NCI-H1694 (cell line): Measurements from ENCODE around the gene ITGA2.

ENCODE experiments used
- DNase-seq: peaks from one replicate; lab custom pipeline; 2025; lab: John Stamatoyannopoulos, UW

Gene ITGA2

GRCh38 chr5:52988335-52989024, 672 bp upstream of the ITGA2 start:
- no peak for DNase-seq

- DNase-seq = peak; percentile 3
These were observed 802 bp downstream of the ITGA2 start for GRCh38 chr5:52989781-52990527.

DNA sequence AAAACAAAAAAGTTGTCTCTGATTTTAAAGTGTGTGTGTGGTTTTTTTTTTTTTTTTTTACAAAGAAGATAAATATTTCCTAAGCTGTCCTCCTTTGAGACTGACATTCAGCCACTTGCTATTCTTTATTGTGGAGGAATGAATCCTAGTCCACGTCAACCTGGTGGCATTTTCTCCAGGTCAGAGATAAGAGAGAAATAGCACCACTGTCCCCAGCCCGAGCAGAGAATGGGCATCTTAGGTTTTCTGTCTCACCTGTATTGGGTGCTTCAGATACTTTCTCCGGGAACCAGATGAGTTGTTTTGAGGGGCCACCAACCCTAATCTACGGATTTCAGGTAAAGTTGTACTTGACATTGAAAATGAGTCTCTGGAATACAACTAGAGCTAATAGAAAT, 1.4 kb downstream of the ITGA2 start:
- no peak for DNase-seq

- no peak for DNase-seq
These were observed 4.2 kb downstream of the ITGA2 start for GRCh38 chr5:52993367-52993766.

DNA sequence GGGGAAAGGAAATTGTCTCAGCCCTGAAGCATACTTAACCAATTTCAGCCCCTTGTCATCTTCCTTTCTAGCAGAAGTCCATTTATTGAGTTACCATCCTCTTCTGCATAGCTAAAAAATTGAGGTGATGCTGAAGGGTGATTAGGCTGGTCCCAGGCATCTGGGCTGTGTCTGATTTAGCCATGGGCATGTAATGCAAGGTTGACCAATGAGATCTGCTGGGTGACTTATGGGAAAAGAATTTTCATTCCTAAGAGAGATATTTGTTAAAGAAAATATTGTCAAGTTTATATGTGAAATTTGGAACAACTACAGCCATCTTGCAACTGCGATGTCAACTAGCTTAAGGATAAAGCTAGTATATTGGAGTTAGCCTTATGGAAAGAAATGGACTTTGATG, 5.1 kb downstream of the ITGA2 start:
- DNase-seq = no peak

GRCh38 chr5:52995095-52995494, 5.9 kb downstream of the ITGA2 start:
- DNase-seq = no peak

- no peak for DNase-seq
These were observed 6.8 kb downstream of the ITGA2 start for GRCh38 chr5:52995914-52996313.

DNA sequence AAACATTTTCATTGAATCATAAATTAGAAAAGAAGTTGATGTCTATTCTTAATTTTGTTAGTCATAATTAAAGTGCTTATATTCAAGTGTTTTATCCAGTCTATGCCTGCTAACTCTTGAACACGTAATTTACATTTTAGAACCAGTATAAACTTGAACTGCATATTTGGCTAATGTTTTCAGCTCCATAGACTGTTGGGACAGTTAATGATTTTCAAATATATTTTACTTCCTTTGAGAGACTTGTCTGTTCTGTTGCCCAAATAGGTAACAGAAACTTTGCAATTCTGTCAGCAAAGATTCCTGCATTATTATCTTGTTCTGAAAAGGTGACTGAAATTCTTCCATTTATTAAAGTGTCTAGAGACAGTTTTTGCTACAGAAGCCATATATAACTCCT, 7.8 kb downstream of the ITGA2 start:
- no peak for DNase-seq

DNA sequence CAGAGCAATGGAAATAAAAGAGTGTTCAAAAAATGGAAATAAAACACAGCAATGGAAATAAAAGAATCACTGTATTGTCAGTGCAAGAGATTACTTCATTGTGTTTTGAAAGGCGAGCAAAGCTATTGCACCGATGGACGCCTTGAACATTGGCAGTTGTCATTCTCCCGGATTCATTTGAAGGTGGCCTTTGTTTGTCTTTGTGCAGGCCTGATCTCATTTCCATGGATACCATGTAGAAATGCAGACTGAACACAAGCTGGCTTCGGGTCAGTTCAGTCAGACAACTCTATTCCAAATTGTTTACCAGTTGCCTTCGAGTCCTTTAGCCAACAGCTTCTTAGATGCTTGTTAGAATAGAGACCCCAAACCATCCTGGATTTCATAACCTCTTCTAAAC, 8.3 kb downstream of the ITGA2 start:
- DNase-seq = no peak

DNA sequence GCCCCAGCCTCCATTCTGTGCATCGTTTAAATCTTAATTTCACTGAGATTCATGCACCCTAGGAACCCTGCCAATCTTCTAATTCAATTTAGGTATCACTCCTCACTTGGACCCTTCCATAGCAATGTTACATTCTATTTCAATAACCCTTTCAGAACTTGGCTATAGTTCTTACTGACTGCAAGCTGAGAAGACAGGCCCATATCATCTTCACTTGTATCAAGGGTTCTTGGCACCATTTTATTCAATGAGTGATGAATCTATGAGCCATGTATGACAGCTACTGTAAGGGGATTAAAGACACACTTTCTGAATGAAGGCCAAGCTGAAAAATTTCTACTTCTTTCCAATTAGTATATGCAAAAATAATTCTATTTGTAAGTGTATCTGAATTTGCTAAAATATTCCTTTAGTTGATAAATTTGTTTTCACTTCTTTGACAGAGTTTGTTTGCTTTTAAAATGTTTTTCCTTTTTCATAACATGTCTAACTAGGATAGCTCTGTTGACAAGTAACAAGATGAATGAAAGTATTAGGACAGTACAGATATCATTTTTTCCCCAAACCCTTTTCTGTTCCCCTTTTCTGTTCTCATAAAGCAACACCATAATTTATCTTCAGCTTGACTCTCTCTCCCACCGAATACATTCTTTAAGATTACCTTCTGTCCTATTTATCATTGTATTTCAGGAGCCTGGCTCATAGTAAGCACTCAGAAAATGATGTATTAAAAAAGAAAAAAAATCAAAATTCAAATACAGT, 9.6 kb downstream of the ITGA2 start:
- no peak for DNase-seq

GRCh38 chr5:52999344-52999949, 10.3 kb downstream of the ITGA2 start:
- DNase-seq = no peak

GRCh38 chr5:53001541-53001940, 12.4 kb downstream of the ITGA2 start:
- DNase-seq = no peak

DNA sequence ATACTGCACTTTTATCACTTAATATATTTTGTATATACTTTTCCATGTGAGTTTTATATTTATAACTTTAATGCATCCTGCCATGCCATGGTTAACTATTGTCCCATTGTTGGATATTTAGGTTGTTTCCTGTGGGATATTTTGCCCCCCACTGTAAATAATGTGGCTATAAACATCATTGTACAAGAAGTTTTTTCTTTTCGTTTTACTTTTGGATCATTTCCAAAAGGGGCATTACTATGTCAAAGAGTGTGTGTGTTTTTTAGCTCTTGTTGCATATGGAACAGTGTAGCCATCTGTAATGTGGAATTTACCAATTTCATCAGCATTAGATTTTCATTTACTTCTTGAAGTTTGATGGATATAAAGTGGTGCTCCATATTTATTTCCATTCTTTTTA, 13.3 kb downstream of the ITGA2 start:
- no peak for DNase-seq

DNA sequence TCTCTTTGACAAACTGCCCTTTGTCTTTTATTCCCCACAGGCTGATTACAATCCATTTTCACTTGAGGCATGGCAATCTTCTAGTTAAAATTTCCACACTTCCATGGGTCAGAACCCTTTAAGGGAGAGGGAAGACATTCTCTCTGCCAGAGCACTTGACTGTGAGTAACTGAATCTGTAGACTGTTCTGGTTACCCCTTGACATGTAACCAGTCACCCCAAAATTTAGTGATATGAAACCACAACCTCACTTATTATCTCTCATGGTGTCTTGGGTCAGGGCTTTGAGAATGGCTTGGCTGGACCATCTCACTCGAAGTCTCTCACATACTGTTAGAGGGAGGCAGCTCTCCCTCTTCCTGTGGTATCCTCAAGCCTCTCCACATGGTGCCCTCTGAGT, 14.0 kb downstream of the ITGA2 start:
- no peak for DNase-seq

GRCh38 chr5:53006911-53007890, 18.0 kb downstream of the ITGA2 start:
- DNase-seq = no peak

DNA sequence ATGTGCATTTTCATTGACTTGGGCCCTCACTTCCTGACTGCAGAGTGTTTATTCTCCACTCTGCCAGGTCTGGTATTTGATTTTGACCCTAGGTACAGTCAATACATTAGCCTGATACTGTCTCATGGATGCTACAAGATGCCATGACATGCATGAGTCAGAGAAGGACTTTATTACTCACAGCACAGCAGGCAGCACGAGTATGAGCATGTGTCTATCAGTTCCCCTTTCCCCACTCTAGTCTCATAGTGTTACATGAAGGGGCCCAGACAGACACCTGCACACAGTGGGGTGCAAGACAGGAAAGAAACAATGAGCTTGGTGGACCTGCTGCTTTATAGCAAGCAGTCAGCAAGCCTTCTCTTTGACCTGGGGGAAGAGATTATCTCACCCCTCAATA, 19.6 kb downstream of the ITGA2 start:
- DNase-seq = no peak

DNA sequence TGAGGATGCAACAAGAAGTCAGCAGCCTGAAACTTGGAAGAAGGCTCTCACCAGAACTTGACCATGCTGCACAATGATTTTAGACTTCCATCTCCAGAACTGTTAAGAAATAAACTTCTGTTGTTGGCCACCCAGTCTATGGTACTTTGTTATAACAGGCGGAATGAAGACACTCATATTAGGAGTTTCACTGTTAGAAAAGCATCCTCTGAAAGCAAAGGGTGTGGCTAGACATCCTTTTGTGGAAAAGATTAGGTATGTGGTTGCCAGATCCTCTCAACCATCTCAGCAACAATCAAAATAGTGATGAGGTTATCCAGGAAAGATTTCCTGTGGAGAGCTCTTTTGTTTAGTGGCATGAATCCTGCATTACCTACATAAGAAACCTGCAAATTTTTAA, 20.7 kb downstream of the ITGA2 start:
- no peak for DNase-seq

DNA sequence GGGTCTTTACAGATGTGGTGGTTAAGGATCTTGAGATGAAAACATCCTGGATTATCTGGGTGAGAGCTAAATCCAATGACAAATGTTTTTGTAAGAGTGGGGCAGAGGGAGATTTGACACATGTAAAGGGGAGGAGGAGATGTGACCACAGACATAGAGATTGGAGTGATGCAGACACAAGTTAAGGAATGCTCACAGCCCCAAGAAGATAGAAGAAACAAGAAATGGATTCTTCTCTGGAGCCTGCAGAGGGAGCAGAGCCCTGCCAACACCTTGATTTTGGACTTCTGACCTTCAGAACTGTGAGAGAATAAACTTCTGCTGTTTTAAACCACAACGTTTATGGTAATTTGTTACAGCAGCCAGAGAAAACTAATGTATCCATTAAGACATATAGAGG, 21.7 kb downstream of the ITGA2 start:
- no peak for DNase-seq

- DNase-seq = no peak
These were observed 22.1 kb downstream of the ITGA2 start for GRCh38 chr5:53011233-53011632.

GRCh38 chr5:53013857-53014256, 24.7 kb downstream of the ITGA2 start:
- no peak for DNase-seq

DNA sequence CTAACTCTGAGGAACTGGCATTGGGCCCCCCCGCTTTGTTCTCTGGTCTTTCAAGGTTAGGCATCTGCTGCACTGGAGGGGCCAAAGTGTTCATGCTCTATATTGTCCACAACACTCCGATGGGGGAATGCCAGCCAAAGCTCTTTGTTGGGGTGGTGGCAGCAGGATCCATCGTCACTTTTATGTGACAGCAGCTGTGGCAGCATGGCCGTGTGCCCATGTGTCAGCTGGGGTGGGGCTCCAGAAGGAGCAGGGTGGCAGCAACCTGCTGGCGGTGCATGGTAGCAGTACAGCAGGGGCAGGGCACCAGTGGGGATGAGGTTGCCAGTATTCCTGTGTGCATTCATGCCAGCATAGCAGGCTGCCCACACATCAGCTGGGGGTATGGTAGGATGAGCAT, 28.2 kb downstream of the ITGA2 start:
- DNase-seq = peak; percentile 52
